NOMO-1 treated with dmso at 0.1 percent for 144 hours (cell line): ENCODE measurements around the gene CAMK2D.

Source experiments
- DNase-seq: peaks from one replicate; lab custom pipeline; 2025; ENCODE audit not compliant: unreplicated experiment; lab: John Stamatoyannopoulos, UW

Gene CAMK2D

DNA sequence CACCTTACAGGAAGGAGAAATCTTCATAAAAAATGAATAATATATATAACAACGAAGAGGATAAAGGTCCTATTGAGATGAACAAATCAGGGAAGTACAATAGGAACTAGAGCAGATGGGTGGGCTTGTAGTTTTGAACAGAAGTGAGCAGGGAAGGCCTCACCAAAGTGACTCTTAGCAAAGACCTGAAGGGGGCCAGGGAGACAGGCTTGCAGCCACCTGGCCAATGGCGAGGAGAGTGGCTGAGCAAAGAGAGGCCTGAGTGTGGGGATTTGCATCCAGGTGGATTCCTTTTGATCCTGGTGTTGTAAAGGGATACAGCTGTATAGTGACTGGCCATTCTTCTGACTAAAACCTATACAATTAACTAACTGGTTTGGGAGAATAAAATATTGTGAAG, 354.1 kb downstream of the CAMK2D start:
- no peak for DNase-seq

- DNase-seq, result no peak
Measured at GRCh38 chr4:113406723-113407016, 354.9 kb downstream of the CAMK2D start.

DNA sequence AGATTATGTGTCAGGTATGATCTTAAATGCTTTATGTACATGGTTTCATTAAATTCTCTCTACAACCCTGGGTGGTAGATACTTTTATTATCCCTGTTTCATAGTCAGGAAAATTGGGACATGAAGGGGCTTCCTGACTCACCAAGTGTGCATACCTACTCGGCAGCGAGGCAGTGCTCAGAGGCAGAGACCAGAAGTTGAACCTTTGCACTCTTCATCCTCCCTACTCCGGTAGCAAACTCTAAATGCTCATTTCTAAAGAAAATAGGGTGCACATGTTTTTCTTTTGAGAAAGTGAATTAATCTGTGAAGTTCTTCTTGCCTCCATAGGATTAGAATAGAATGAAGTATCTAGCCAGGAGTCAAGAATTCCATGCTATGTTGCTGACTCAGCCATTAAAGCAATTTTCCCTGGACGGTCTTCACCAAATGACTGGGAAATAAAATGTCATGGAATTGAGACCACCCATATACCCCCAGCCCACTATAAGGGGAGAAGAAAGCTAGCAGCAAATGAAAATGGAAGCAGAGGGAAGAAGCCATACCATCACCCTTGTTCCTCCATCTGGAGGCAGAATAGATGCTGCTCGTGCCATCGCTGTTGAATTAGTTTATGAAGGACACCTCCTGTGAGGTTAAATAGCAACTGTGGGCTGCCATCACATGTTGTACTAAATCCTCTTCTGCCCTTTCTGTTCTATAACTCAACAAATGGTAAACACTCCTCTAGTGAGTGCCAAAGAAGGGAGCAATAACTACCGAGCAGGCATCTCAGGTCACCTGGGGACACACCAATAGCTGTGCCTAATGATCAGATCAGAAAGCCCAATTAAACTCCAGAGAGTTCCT, 355.4 kb downstream of the CAMK2D start:
- DNase-seq, result no peak

GRCh38 chr4:113404841-113405240, 356.7 kb downstream of the CAMK2D start:
- no peak for DNase-seq

- DNase-seq, result no peak
Measured at GRCh38 chr4:113404167-113404571, 357.4 kb downstream of the CAMK2D start.
